IMR-90 (cell line): ENCODE results near the gene PCYT2. TPM values are rescaled to one million over a fixed set of nuclear protein-coding genes. Genes with fewer than 3 reads are reported as not detected.

Source experiments
- BHLHE40 ChIP-seq: fragments of 150-350 bp; IDR thresholded peaks from 2 replicates; pipeline ENCODE4 v1.6.1; 2016; ENCODE audit warnings: mild to moderate bottlenecking, low read depth, low read length
- MXI1 ChIP-seq: IDR thresholded peaks from 2 replicates; pipeline ENCODE4 v1.6.1; 2012; ENCODE audit warnings: low read depth, mild to moderate bottlenecking, low read length, moderate library complexity, borderline replicate concordance
- RCOR1 ChIP-seq: IDR thresholded peaks from 2 replicates; pipeline ENCODE4 v1.6.1; 2012; ENCODE audit warnings: mild to moderate bottlenecking, low read length, improper control_type of control experiment; ENCODE audit not compliant: insufficient replicate concordance
- RFX5 ChIP-seq: IDR thresholded peaks from 2 replicates; pipeline ENCODE4 v1.8.0; 2012; ENCODE audit warnings: low read depth, mild to moderate bottlenecking, low read length, moderate library complexity
- polyA plus RNA-seq, 3 experiments: library from polyadenylated mRNA; depleted of rRNA; stranded (reverse); fragments of >200 nt; gene quantifications; 2 replicates each; pipeline ENCODE4 v1.2.3, GENCODE V29; 2012; ENCODE audit warnings: low replicate concordance in 1 of 3
- total RNA-seq: library from RNA; depleted of rRNA; stranded (reverse); fragments of >200 nt; gene quantifications from 2 replicates; pipeline ENCODE4 v1.2.3, GENCODE V29; 2012
- TF ChIP-seq, protein P1 (sequence below): conservative IDR thresholded peaks from 2 replicates; pipeline ENCODE4 v1.5.1; 2012; ENCODE audit warnings: mild to moderate bottlenecking, low read depth, low read length, improper control_type of control experiment

The PCYT2 gene
- total and polyA plus RNA-seq, 2 of the 4 experiments (the other 2 are of a cell fraction), result 37.3 to 38.5 TPM

- TF ChIP-seq, protein P1, sequence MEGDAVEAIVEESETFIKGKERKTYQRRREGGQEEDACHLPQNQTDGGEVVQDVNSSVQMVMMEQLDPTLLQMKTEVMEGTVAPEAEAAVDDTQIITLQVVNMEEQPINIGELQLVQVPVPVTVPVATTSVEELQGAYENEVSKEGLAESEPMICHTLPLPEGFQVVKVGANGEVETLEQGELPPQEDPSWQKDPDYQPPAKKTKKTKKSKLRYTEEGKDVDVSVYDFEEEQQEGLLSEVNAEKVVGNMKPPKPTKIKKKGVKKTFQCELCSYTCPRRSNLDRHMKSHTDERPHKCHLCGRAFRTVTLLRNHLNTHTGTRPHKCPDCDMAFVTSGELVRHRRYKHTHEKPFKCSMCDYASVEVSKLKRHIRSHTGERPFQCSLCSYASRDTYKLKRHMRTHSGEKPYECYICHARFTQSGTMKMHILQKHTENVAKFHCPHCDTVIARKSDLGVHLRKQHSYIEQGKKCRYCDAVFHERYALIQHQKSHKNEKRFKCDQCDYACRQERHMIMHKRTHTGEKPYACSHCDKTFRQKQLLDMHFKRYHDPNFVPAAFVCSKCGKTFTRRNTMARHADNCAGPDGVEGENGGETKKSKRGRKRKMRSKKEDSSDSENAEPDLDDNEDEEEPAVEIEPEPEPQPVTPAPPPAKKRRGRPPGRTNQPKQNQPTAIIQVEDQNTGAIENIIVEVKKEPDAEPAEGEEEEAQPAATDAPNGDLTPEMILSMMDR, result no peak
- TF ChIP-seq RFX5, result no peak
- TF ChIP-seq RCOR1, result no peak
- no peak for TF ChIP-seq MXI1
- TF ChIP-seq BHLHE40, result no peak
Observed at GRCh38 chr17:81928544-81929252, 17.5 kb upstream of the PCYT2 start (continued).
